ENCODE results near the gene PELI3.
"Not testable (repeated sequence)": the region's sequence is repeated elsewhere in the genome, so short reads cannot be mapped to it uniquely, and the experiment has no call there.

The PELI3 gene, protein sequence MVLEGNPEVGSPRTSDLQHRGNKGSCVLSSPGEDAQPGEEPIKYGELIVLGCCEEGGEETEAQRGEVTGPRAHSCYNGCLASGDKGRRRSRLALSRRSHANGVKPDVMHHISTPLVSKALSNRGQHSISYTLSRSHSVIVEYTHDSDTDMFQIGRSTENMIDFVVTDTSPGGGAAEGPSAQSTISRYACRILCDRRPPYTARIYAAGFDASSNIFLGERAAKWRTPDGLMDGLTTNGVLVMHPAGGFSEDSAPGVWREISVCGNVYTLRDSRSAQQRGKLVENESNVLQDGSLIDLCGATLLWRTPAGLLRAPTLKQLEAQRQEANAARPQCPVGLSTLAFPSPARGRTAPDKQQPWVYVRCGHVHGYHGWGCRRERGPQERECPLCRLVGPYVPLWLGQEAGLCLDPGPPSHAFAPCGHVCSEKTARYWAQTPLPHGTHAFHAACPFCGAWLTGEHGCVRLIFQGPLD

DNA sequence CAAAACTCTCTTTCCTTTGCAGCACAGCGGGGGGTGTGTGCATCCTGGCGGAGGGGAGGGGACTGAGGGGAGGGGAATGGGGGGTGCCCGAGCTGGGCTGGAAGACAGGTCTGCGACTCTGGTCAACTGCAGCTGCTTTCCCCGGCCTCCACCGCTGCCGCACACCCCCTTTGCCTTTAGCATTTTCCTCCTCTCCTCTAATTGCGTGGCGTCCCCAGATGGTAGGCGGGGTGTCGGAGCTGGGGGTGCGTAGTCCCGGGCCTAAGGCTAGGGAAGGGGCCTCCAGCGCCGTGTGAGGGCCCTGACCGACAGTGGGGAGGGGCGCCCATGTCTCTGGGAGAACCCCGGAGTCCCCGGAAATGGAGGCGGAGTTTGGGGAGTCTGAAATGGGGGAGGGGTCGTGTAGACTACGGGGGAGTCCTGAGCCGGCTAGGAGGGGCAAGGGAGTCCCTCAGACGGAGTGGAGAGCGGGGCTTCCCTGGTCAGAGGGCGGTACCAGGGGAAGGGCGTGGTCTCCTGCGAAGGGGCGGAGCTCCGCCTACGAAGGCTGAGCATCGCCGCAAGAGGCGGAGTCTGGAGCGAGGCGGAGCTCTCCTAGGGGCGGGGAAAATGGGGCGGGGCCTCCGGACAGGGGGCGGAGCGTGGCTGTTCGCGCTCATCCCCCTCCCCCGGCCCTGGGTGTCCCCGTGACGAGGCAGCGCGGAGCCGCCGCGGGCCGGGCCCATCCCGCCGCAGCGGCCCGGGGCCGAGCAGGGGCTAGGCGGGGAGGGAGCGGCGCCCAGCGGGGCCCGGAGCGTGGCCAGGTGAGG, at the start of gene PELI3:
Gene PELI3, plus strand, starts transcription at position 681 of the 809 bp plus-strand sequence. CDS start 1,224 bp downstream, outside the sequence.
- peak; percentile 89 to 95 for DNase-seq

DNA sequence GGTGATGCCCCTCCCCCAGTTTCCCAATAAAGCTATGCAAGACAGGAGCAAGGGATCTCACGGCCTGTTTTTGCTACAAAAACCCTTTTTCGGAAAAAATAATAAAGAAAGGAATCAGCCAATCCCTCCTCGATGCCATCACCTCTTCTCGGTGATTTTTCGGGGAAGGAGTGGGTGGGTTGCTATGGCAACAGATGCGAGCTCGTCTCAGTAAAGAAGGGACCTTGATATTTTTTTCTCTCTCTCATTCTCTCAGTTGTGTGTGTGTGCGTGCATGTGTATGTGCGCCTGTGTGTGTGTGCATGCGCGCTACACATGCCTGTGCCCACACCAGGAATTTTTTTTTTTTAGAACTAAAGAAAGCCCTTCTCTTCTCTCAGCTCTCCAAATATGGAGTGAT, 49.7 kb upstream of the PELI3 start:
- peak in 1 of 2 donors; percentile 17 for DNase-seq

DNA sequence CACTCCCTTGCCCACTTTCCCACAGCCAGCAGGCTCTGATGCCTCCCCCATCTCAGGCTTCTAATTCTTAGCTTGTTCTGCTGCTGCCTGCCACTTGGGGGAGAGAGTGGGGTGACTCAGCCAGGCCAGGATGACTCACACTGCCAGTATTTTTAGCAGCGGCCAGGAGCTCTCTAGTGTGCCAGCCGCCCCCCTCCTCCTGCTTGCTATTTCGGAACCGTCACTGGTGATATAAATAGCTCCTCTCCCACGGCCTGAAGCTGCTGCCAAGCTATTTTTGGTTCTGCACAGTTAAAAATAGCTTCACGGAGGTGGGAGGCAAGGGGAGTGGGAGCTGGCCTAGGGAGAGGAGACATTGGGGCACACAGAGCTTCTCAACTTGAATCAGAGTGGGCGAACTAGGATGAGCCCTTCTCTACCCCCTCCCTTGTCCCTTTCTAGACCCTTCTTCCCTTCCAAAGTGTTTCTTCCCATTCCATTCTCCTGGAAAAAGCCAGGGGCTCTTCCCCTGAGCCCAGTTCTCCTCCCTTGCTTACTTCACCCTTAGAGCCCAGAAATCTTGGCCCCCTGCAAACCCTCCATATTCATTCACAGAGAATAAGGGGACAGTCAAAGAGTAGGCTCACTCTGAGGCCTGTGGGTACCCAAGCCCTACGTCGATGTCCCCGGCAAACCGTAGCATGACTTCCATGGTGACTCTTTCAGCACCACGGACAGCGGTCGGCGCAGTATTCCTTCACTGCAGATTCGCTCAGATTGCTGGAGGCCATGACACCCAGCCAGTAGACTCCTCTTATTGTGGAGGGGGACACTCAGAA, 48.3 kb upstream of the PELI3 start:
- DNase-seq, result peak; percentile 43 to 57

DNA sequence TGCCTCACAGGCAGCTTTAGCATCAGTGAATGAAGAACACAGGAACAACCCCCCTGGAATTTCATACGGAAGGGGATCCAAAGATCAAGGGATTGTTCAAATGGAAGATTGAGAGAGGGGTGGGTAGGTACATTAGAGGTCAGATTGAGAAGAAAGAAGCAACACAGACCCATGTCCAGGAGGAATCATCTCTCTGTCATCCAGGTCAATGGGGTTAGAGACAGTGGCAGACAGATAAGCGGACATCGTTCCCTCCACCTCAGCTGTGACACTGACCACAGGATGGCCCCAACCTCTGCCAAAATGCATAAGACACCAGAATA, 47.8 kb upstream of the PELI3 start:
- DNase-seq, result no peak

DNA sequence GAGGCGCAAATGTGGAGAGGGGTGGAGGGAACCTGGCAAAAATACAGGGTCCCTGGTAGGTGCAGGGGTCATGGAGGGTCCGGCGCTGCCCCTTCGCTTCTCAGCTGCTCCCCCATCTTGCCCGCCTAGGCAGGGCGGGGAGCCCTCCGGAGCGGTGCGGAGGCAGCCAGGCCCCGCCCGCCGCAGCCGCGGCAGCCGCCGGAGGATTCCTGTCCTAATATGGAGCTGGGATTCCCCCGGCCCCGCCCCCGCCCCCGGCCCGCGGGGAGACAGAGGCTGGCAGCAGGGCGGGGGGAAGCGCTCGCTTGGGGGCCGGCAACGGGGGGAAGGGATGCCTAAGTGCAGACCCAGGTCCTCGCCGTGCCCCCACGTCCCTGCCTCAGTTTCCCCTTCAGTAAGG, 46.9 kb upstream of the PELI3 start:
- no peak for DNase-seq

DNA sequence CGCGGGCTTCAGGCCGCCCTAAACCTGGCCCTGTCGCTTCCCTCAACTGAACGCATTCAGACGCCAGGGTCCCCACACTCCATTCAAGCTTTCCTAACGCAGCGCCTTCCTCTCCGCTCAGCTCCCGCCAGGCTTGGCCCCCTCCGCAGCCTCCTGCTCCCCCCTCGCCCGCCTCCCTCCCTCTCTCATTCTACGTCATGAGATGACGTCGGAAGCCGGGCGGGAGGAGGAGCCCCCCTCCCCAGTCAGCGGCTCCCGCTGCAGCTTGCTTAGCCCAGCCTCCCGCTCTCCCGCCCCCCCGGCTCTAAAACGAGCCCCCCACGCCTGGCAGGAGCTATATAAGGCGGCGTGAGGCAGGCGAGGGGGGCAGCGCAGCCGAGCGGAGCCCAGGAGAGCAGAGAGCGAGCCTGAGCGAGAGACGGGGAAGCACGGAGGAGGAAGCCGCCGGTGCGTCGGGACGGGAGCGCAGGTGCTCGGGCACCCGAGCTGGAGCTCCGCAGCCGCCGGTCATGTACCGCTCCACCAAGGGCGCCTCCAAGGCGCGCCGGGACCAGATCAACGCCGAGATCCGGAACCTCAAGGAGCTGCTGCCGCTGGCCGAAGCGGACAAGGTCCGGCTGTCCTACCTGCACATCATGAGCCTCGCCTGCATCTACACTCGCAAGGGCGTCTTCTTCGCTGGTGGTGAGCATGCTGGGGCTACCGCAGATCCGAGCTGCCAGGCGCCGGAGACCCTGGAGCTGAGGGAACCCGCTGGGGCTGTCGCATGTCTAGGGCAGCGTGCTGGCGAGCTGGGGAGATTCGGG, 45.8 kb upstream of the PELI3 start, which contains the start of gene NPAS4:
Gene NPAS4, plus strand, starts transcription at position 365 of the 806 bp plus-strand sequence. Its CDS starts 145 bp downstream, at position 510.
- DNase-seq, result no peak

DNA sequence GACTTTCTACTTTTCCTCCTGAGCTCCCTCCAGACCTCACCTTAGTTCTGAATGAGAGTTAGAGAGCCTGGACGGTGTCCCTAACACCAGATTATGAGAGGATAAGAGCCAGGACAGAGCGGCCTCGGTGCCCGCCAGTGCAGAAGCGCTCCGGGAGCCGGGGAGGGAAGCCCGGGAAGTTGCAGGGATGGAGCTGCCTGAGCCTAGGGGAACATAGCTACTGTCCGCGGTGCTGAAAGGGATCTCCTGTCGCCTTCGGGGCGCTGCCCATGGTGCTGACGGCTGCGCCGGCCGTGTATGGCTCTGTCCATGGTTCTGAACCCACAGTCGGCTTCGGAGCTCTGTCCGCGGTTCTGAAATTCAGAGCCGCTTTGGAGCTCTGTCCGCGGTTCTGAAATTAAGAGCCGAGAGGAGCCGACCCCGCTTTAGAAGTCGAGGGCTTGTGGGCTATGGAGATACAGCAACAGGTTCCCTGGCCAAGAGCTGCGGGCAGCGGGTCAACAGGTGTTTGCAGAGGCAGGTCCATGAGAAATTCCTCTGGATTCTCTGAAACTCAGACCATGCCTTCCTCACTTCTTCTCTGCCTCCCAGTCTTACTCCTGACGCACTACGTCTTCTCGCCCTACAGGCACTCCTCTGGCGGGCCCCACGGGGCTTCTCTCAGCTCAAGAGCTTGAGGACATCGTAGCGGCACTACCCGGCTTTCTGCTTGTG, 45.1 kb upstream of the PELI3 start:
- peak; percentile 80 to 88 for DNase-seq

DNA sequence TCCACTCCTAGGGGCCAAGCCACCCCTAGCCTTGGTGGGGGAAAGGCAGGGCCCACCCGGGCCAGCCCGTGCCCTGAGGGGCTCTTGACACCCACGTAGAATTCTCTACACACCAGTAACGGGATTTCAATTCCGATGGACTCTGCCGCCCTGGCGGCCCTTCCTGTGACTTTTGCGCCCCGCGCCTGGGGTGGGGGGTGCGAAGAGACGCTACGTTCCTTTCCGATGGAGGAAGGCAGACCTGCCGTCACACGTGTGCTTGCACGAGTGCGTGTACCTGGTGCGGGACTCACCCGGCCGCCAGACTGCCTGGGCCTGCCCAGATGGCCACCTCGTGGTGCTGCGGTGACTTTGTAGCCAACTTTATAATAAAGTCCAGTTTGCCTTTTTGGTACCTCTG, 40.4 kb upstream of the PELI3 start:
- DNase-seq, result no peak

DNA sequence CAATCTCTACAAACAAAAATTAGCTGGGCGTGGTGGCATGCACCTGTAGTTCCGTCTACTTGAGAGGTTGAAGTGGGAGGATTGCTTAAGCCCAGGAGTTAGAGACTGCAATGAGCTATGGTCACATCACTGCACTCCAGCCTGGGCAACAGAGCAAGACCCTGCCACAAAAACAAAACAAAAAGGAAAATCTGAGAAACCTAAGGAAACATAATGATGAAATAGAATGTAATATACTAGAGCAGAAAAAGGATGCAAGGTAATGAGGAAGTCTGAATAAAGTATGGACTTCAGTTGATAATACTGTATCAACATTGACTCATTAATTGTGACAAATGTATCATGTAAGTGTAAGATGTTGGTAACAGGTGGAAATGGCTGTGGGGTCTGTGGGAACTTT, 37.8 kb upstream of the PELI3 start:
- no peak for DNase-seq

DNA sequence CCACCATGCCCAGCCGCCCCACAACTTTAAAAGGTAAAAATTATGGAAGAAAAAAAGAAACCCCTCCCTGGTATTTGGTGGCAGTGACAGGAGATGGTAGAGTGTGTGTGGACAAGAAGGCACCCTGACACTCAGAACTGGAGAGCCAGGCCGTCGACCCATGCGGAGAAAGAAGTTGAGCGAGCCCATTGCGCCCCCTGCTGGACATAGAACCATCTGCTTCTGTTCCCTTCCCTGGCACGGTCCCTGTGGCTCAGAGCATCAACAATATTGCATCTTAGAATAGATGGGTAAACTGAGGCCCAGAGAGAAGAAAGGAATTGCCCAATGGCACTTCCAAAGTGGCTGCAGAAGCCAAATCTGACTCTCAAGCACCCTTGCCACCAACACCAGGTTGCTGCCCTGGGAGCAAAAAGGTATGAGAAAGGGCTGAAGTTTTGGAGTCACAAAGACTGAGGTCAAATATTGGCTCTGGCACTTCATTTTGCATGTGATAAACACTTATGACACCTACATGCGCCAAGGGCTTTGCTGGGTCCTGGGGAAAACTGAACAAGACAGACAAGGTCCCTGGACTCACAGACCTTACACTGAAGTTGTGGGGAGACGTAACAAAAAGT, 36.6 kb upstream of the PELI3 start:
- peak; percentile 71 to 74 for DNase-seq

DNA sequence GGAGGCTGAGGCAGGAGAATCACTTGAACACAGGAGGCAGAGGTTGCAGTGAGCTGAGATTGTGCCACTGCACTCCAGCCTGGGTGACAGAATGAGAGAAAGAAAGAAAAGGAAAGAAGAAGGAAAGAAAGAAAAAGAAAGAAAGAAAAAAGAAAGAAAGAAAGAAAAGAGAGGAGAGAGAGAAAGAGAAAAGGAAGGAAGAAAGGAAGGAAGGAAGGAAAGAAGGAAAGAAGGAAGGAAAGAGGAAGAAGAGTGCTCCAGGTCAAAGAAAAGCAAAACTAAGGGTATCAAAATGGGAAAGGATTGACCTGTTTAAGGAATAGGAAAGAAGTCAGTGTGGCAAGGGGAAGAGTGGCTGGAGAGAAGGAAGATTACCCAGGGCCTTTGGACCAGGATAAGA, 35.4 kb upstream of the PELI3 start:
- not testable (repeated sequence) for DNase-seq

DNA sequence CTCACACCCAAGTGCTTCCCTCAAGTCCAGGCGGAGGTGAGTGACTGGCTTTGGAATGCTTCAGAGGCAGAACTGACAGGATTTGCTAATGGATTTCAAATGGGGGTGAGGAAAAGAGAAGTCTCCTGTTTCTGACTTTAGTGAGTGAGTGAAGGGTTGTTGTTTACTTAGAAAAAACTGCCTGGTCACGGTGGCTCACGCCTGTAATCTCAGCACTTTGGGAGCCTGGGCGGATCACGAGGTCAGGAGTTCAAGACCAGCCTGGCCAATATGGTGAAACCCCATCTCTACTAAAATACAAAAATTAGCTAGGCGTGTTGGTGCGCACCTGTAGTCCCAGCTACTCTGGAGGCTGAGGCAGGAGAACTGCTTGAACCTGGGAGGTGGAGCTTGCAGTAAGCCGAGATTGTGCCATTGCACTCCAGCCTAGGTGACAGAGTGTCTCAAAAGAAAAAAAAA, 34.8 kb upstream of the PELI3 start:
- DNase-seq, result not testable (repeated sequence)

DNA sequence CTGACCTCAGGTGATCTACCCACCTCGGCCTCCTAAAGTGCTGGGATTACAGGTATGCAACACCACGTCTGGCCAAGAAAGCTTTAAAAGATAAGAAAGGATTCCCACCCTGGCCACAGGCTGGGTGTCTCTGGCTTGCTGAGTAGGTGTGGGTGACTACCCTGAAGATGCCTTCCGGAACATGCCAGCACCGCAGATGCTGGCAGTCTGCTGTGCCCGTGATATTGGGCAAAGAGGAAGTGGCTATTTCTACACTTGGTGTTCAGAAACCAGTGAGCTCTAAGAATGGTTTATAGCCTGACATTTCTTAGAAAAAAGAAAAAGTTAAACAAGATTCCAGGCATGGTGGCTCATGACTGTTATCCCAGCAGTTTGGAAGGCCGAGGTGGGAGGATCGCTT, 34.1 kb upstream of the PELI3 start:
- DNase-seq, result no peak

DNA sequence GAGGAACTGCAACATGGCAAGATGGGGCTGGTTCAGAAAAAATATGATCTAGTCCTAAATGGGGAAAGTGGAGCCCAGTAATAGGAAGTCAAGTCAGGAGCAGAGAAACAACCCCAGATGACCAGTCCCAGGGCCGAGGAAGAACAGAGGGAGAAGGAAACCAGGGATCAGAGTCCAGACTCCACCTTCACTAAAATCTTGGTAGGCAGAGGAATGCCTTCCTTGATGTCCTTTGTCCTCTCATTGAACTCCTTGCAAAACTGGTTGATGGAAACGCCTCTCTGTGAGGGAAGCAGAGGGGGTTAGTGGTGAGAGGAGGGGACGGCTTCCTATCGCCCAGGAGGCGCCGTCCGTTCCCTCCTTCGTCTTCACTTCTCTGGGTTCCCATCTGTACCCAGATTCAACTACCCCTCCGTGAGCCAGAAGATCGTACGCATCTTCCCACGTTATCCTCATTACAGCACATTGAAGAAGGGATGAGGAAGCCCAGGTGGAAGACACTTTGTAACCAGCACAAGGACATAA, 28.7 kb upstream of the PELI3 start:
- no peak for DNase-seq

DNA sequence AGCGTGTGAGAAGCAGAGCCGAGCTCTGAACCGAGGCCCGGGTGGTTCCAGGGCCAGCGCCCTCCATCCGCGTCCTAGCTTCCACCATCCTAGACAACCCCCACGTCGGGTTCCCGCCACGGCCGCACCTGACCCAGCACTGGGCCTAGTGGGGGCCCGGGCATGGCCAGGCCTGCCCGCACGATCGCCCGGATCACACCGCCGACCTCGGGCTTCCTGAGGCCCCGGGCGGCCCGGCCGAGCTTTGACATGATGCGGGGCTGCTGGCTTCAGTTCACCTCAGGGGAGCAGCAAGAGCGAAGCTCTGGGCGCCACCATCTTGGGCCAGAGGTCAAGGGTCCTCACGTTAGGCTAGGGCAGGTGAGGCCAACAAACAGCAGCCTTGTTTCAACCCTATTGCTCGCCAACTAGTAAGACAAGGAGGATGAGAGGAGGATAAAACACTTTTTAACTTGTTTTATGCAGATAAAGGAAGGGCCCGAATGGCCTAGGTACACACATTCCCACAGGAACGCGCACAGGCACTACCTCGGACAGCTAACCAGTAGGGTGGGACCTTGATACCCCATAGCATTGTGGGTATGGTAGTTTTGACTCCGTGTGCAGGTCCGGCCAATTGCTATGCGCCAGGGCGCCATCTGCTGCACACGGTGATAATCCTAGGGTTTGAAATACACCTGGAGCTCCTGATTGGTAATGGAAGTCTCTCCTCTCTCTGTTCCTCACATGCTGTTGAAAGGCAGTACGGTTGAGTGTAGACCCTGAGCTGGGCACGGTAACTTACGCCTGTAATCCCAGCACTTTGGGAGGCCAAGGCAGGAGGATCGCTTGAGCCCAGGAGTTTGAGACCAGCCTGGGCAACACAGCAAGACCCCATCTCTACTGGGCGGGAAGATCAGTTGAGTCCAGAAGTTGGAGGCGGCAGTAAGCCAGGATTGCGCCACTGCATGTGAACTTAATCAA, 27.9 kb upstream of the PELI3 start, which contains the start of gene MRPL11:
Gene MRPL11, minus strand, starts transcription at position 345 of the 963 bp plus-strand sequence. Its CDS starts 94 bp downstream, at position 251.
- peak; percentile 83 to 92 for DNase-seq

DNA sequence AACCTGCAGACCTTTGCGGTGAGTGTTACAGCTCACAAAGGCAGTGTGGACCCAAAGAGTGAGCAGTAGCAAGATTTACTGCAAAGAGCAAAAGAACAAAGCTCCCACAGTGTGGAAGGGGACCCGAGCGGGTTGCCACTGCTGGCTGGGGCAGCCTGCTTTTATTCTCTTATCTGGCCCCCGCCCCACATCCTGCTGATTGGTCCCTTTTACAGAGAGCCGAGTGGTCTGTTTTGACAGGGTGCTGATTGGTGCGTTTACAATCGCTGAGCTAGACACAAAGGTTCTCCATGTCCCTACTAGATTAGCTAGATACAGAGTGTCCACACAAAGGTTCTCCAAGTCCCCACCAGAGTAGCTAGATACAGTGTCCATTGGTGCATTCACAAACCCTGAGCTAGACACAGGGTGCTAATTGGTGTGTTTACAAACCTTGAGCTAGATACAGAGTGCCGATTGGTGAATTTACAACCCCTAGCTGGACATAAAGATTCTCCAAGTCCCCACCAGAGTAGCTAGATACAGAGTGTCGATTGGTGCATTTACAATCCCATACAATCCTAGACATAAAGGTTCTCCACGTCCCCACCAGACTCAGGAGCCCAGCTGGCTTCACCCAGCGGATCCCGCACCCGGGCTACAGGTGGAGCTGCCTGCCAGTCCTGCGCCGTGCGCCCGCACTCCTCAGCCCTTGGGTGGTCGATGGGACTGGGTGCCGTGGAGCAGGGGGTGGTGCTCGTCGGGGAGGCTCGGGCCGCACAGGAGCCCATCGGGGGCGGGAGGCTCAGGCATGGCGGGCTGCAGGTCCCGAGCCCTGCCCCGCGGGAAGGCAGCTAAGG, 26.4 kb upstream of the PELI3 start:
- not testable (repeated sequence) for DNase-seq

DNA sequence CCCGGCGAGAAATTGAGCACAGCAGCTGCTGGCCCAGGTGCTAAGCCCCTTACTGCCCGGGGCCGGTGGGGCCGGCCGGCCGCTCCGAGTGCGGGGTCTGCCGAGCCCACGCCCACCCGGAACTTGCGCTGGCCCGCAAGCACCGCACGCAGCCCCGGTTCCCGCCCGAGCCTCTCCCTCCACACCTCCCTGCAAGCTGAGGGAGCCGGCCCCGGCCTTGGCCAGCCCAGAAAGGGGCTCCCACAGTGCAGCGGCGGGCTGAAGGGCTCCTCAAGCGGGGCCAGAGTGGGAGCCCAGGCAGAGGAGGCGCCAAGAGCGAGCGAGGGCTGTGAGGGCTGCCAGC, 25.8 kb upstream of the PELI3 start:
- not testable (repeated sequence) for DNase-seq

DNA sequence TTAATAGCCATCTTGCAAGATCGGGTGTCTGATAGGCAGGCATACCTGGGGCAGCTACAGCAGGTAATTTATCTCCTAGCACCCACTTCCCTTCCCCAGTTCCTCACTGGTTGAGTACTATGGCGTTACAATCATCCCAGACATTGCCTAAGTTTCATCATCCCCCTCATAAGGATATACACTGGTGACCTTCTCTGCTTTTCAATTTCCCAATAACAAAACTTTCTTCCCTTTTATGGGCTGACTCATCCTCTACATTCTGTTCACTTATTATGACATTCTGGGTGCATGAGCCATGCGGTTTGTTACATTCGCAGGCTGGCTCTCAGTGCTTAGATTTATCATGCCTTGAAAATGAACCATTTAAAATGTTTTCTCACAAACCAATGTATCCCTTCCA, 23.1 kb upstream of the PELI3 start:
- DNase-seq, result no peak

Measured in activated CD4-positive, alpha-beta T cell treated with anti-CD3 and anti-CD28 coated beads for 4 hours (primary cell).